K562 (cell line): ENCODE measurements around the gene MAL. TPM values are rescaled to one million over a fixed set of nuclear protein-coding genes. Genes with fewer than 3 reads are reported as not detected.

Experiments
- ATAC-seq: fragments of 200-7000 bp; cut with Tn5 transposase; 3 replicates; pipeline ENCODE4 v1.9.1; 2020; ENCODE audit warnings: moderate library complexity
- BruUV-seq: library from RNA; stranded (reverse); fragments of 400-500 nt; replicated peaks from 2 replicates; lab custom pipeline; 2021; lab: Mats Ljungman, UMichigan
- CTCF ChIA-PET: fragments of 300-600 bp; formaldehyde crosslinking; extraction: SDS; loops from one replicate; lab custom pipeline; 2021; ENCODE audit warnings: low intra/inter-chr PET ratio; lab: Yijun Ruan, JAX
- POLR2A ChIA-PET: fragments of 300-600, 350-650 bp; sonication (Branson Sonifier 250); formaldehyde crosslinking; extraction: SDS; loops from one replicate; lab custom pipeline; 2021; ENCODE audit warnings: antibody characterized with exemption, inconsistent platforms; lab: Yijun Ruan, JAX
- DNase-seq, 4 experiments: peaks; one replicate each; pipeline versions ENCODE4 v3.0.0 to v3.0.0-alpha.2; 2011 to 2018; ENCODE audit warnings: low spot score in 3 of 4, mixed read lengths in 3 of 4; ENCODE audit errors: extremely low read depth in 1 of 4
- FAIRE-seq: peaks from 2 replicates; lab custom pipeline; 2011; peaks lifted over from hg19 to GRCh38; lab: Jason Lieb, UNC
- H2AFZ ChIP-seq: 2 replicates; pipeline ENCODE4 v1.6.0; 2011; ENCODE audit warnings: low read depth, low read length, control low read depth, inconsistent platforms
- H3K27ac ChIP-seq: fragments of 200-600 bp; 3 replicates; pipeline ENCODE4 v1.8.0; 2011; ENCODE audit warnings: low read depth, mild to moderate bottlenecking, control low read depth, inconsistent platforms, low read length, moderate library complexity, mixed read lengths; ENCODE audit errors: extremely low read depth
- H3K27me3 ChIP-seq, 2 experiments: fragments of 300-600 bp in 1 of 2; 2 replicates in 1 of 2; 3 replicates in 1 of 2; pipeline versions ENCODE4 v1.6.0 to v1.8.0; 2011; ENCODE audit warnings: inconsistent platforms in 2 of 2, low read length in 2 of 2, mild to moderate bottlenecking in 1 of 2, mixed read lengths in 1 of 2, moderate library complexity in 1 of 2; ENCODE audit not compliant: control insufficient read depth in 2 of 2, insufficient read depth in 2 of 2
- H3K36me3 ChIP-seq: fragments of 300-600 bp; 3 replicates; pipeline ENCODE4 v1.8.0; 2011; ENCODE audit warnings: mild to moderate bottlenecking, low read length, inconsistent platforms; ENCODE audit not compliant: control insufficient read depth, insufficient read depth
- H3K4me1 ChIP-seq, 2 experiments: fragments of 200-600 bp in 1 of 2; replicated peaks in 1 of 2; 2 replicates in 1 of 2; 3 replicates in 1 of 2; pipeline versions ENCODE4 v1.5.1 to v1.8.0; 2011; ENCODE audit warnings: inconsistent platforms in 2 of 2, low read length in 2 of 2, mild to moderate bottlenecking in 1 of 2, mixed read lengths in 1 of 2, moderate library complexity in 1 of 2; ENCODE audit not compliant: control insufficient read depth in 2 of 2, insufficient read depth in 2 of 2
- H3K4me2 ChIP-seq: 2 replicates; pipeline ENCODE4 v1.6.1; 2011; ENCODE audit warnings: low read length, control low read depth, inconsistent platforms, mixed read lengths; ENCODE audit not compliant: insufficient read depth
- H3K4me3 ChIP-seq: fragments of 200-600 bp; sonication (generic), shearing (Covaris generic); 2 replicates; pipeline ENCODE4 v1.5.1; 2016; ENCODE audit warnings: control low read depth, inconsistent platforms
- H3K79me2 ChIP-seq: fragments of 200-600 bp; 3 replicates; pipeline ENCODE4 v1.8.0; 2011; ENCODE audit warnings: low read length, inconsistent platforms; ENCODE audit not compliant: control insufficient read depth, insufficient read depth
- H3K9ac ChIP-seq, 2 experiments: 2 replicates each; pipeline versions ENCODE4 v1.6.0 to v1.6.1; 2011; ENCODE audit warnings: low read depth in 2 of 2, low read length in 2 of 2, control low read depth in 1 of 2, inconsistent platforms in 1 of 2, mild to moderate bottlenecking in 1 of 2, mixed read lengths in 1 of 2; ENCODE audit not compliant: insufficient read depth in 1 of 2
- H3K9me1 ChIP-seq: one replicate; pipeline ENCODE4 v1.6.0; 2011; ENCODE audit warnings: inconsistent platforms, mild to moderate bottlenecking, low read length, moderate library complexity; ENCODE audit not compliant: control insufficient read depth, insufficient read depth
- H3K9me3 ChIP-seq: replicated peaks from 2 replicates; pipeline ENCODE4 v1.5.1; 2011; ENCODE audit warnings: low read depth, low read length, inconsistent platforms; ENCODE audit not compliant: control insufficient read depth, insufficient read depth
- H4K20me1 ChIP-seq: replicated peaks from 2 replicates; pipeline ENCODE4 v1.6.1; 2011; ENCODE audit warnings: low read length, inconsistent platforms, mixed read lengths; ENCODE audit not compliant: control insufficient read depth, insufficient read depth
- ARHGAP35 ChIP-seq: fragments of 450-650 bp; IDR thresholded peaks from 2 replicates; pipeline ENCODE4 v1.6.1; 2018; ENCODE audit not compliant: partially characterized antibody
- FIP1L1 ChIP-seq: fragments of 200-400 bp; formaldehyde crosslinking; IDR thresholded peaks from 2 replicates; pipeline ENCODE4 v1.6.1; 2018; ENCODE audit warnings: mild to moderate bottlenecking, low read depth, low read length; ENCODE audit not compliant: poor library complexity, severe bottlenecking
- FOXA3 ChIP-seq, 2 experiments: fragments of 450-650 bp in 1 of 2; sonication (generic) in 1 of 2; formaldehyde crosslinking; IDR thresholded peaks in 1 of 2; conservative IDR thresholded peaks in 1 of 2; 2 replicates each; pipeline versions ENCODE4 v1.4.0 to v1.8.0; 2020 to 2022; ENCODE audit warnings: mild to moderate bottlenecking in 2 of 2, missing genetic modification reagents in 1 of 2
- MCM3 ChIP-seq: fragments of 450-650 bp; IDR thresholded peaks from 2 replicates; pipeline ENCODE4 v1.6.1; 2016
- MTA3 ChIP-seq: fragments of 450-650 bp; formaldehyde crosslinking; IDR thresholded peaks from 2 replicates; pipeline ENCODE4 v1.6.1; 2017; ENCODE audit warnings: mild to moderate bottlenecking, borderline replicate concordance
- NCOA6 ChIP-seq: fragments of 450-650 bp; IDR thresholded peaks from 2 replicates; pipeline ENCODE4 v1.6.1; 2017; ENCODE audit warnings: mild to moderate bottlenecking
- SFPQ ChIP-seq: fragments of 200-400 bp; formaldehyde crosslinking; IDR thresholded peaks from 2 replicates; pipeline ENCODE4 v1.6.1; 2017; ENCODE audit warnings: mild to moderate bottlenecking, low read depth, low read length, moderate library complexity
- ZNF239 ChIP-seq: fragments of 250-450 bp; sonication (Bioruptor Pico); IDR thresholded peaks from 2 replicates; pipeline ENCODE4 v1.4.0; 2020; ENCODE audit warnings: mild to moderate bottlenecking
- ZNF277 ChIP-seq: fragments of 250-450 bp; sonication (Bioruptor Pico); IDR thresholded peaks from 2 replicates; pipeline ENCODE4 v1.8.0; 2022; ENCODE audit warnings: inconsistent platforms, mild to moderate bottlenecking, moderate library complexity, borderline replicate concordance
- ZNF780A ChIP-seq: fragments of 250-450 bp; sonication (Bioruptor Pico); IDR thresholded peaks from 2 replicates; pipeline ENCODE4 v1.5.0; 2021; ENCODE audit warnings: mild to moderate bottlenecking
- WGBS: fragments of 100-300 bp; shearing (Covaris generic); methylation state at CpG from one replicate; pipeline ENCODE4 v1.1.6; 2016; ENCODE audit warnings: low coverage, mixed read lengths; ENCODE audit not compliant: insufficient coverage; ENCODE audit errors: missing lambda C conversion rate; 5-methylcytosine and 5-hydroxymethylcytosine counted together
- in situ Hi-C: fragments of 300-500 bp; cut with MboI; formaldehyde crosslinking; loops from 4 replicates; pipeline ENCODE4 v1.15.0; 2018; ENCODE audit warnings: inconsistent platforms, mixed read lengths
- intact Hi-C: fragments of 100-400 bp; cut with micrococcal nuclease; formaldehyde crosslinking; loops from 2 replicates; pipeline ENCODE4 v1.14.2; 2022
- polyA plus RNA-seq, 8 experiments: library from polyadenylated mRNA; depleted of rRNA in 4 of 8; stranded (reverse) in 5 of 8; unstranded in 3 of 8; fragments of >200 nt; fragmentation: Nextera tagmentation in 2 of 8; fragmentation: Illumina TruSeq in 1 of 8; extraction: Ambion mirVana in 2 of 8; extraction: Trizol in 1 of 8; gene quantifications; 2 replicates each; pipeline versions ENCODE4 v1.2.1 to v1.2.3, GENCODE V29; 2011 to 2014; ENCODE audit warnings: inconsistent platforms in 1 of 8, missing spikeins in 1 of 8
- total RNA-seq, 7 experiments: library from RNA; depleted of rRNA in 6 of 7; stranded (reverse); fragments of >200 nt in 6 of 7; fragmentation: Illumina TruSeq in 2 of 7; extraction: Trizol in 2 of 7; gene quantifications; 2 replicates each; pipeline versions ENCODE4 v1.2.1 to v1.2.3, GENCODE V29; 2011 to 2021; ENCODE audit warnings: low replicate concordance in 1 of 7

MAL gene
- total and polyA plus RNA-seq, 9 of the 15 experiments (the other 6 are each of a cell fraction or from before 2014, with no cell fraction given): not detected

DNA sequence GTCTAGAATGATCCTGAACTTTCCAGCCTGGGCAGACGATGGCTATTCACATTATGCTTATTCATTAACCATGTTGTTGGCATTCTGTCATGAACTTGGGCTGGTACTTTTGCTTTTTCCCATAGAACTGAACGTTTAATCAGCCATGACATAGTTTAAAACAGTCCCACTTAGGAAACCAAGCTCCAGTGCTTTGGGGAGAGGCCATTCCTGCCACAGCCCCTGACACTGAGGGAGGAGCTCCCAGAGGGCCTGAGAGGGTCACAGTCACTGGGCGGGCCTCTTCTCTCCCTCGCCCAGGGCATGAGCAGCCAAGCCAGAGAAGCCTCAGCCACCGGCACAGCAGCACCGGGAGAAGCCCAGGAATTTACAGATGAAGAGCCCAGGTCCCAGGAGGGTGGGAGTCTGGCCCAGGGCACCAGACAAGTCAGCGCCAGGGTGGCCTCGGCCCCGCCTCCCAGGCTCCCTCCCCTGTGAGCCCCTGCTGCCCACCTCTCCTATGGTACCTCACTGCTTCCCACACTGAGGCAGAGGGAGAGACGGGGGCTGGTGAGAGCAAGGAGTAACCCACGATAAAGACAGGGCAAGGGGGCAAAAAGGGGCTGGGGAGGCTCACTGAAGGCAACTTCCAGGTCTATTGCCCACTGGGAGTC lies 33.6 kb downstream of the MAL start:
- Histone ChIP-seq H3K4me3 (no peak overlapping the region), H3K9ac (no peak overlapping the region; a peak in 1 of 4 replicates), H3K9me3 (no peaks in the 10 kb centered on the region), H3K79me2 (no peaks in the 10 kb centered on the region), H3K4me1 (no peaks in the 10 kb centered on the region), H3K36me3 (no peaks in the 10 kb centered on the region), H2AFZ (no peak overlapping the region), H3K4me2 (no peak overlapping the region), H4K20me1 (peaks cover 10% of the 10 kb centered on the region; the same call in 1 of the 2 replicates), H3K27me3 (peaks cover 13 to 79% of the 10 kb centered on the region in 2 experiments), H3K27ac (no peak overlapping the region), H3K9me1 (no peaks in the 10 kb centered on the region)
- intact Hi-C loops: no loop called here
- ChIA-PET POLR2A (no interaction called here), CTCF (no interaction called here)
- ATAC-seq (no peak), DNase-seq (no peak), FAIRE-seq (no peak)
- no TSS peak for BruUV-seq
- TF ChIP-seq ARHGAP35: no peak
- TF ChIP-seq MCM3: no peak
- in situ Hi-C loops: no loop called here
- 3% methylated on average over 9 of the region's 11 CpGs for whole genome bisulfite sequencing

- no peak overlapping the region for H3K4me3 ChIP-seq
- TF ChIP-seq MTA3 (no peak), ZNF780A (no peak), ZNF239 (no peak), FIP1L1 (no peak), FOXA3 (CRISPR knock-in tag; conservative IDR thresholded peaks at IDR 0.05 in 1 of 2, IDR thresholded peaks at IDR 0.05 in 1 of 2) (no peak), ZNF277 (CRISPR knock-in tag) (no peak), NCOA6 (no peak), SFPQ (no peak)
Observed at GRCh38 chr2:95059656-95060370, 34.3 kb downstream of the MAL start.

More at GRCh38 chr2:95059656-95060370, 34.3 kb downstream of the MAL start:
- in situ Hi-C loops (no loop called here), intact Hi-C loops (no loop called here)
- no peak for FAIRE-seq
- peaks cover 10% of the 10 kb centered on the region; the same call in 1 of the 2 replicates for H4K20me1 ChIP-seq
- no peak overlapping the region for H3K27ac ChIP-seq
- H3K9me3 ChIP-seq: no peaks in the 10 kb centered on the region
- peaks cover 13 to 75% of the 10 kb centered on the region in 2 experiments for H3K27me3 ChIP-seq
- H3K9ac ChIP-seq: no peak overlapping the region; a peak in 1 of 4 replicates
- CTCF ChIA-PET: no interaction called here
- H3K36me3 ChIP-seq: no peaks in the 10 kb centered on the region
- H3K4me1 ChIP-seq: no peaks in the 10 kb centered on the region
- under 1% methylated on average over 12 of the region's 12 CpGs for WGBS
- H3K9me1 ChIP-seq: no peaks in the 10 kb centered on the region
- no peak for DNase-seq
- H2AFZ ChIP-seq: no peak overlapping the region
- POLR2A ChIA-PET: no interaction called here
- BruUV-seq: no TSS peak
- no peaks in the 10 kb centered on the region for H3K79me2 ChIP-seq
- no peak overlapping the region for H3K4me2 ChIP-seq
- ATAC-seq: no peak
